ENCODE measurements around the gene NRCAM. TPM values are rescaled to one million over a fixed set of nuclear protein-coding genes. Genes with fewer than 3 reads are reported as not detected.

Gene NRCAM
- polyA plus RNA-seq, 1 donor (not counting 4 experiments of a cell fraction or from before 2014, with no cell fraction given), result 4.0 TPM

DNA sequence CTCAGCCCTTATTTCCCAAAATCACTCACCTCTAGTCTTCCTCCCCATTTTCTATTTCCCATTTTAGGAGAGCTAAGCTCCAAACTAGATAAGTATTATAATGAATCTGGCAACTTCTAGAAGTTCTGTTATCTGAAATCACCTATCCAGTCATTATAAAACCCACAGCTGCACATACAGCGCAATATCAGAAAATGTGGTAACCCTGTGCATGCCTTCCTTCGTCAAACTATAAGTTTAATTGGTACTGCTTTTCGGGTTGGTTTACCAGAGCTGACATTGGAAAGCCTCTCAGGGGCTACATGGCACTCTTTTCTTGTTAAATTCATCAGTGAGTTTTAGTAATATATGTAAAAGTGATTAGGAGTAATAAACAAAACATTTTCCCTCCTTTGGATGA, 327.7 kb downstream of the NRCAM start:
- no peak overlapping the region for H3K27ac ChIP-seq (ENCODE audit: control insufficient read depth, insufficient read depth, low read length)
- no peaks in the 10 kb centered on the region for H3K9me3 ChIP-seq (ENCODE audit: control insufficient read depth, low read depth, low read length)
- no peaks in the 10 kb centered on the region for H3K27me3 ChIP-seq (ENCODE audit: control insufficient read depth, extremely low read depth, insufficient read depth, low read length)
- no peak overlapping the region for H2AFZ ChIP-seq (ENCODE audit: control insufficient read depth, low read length)
- H3K79me2 ChIP-seq (ENCODE audit: control insufficient read depth, insufficient read depth, low read length), result no peaks in the 10 kb centered on the region
- H3K9ac ChIP-seq (ENCODE audit: control insufficient read depth, extremely low read depth, insufficient read depth, low read length), result no peak overlapping the region
- H3K9me1 ChIP-seq (ENCODE audit: control insufficient read depth, extremely low read depth, insufficient read depth, low read length), result no peaks in the 10 kb centered on the region
- DNase-seq (ENCODE audit: low read depth, low spot score) (no peak), FAIRE-seq (no peak)
- TF ChIP-seq, protein P1, sequence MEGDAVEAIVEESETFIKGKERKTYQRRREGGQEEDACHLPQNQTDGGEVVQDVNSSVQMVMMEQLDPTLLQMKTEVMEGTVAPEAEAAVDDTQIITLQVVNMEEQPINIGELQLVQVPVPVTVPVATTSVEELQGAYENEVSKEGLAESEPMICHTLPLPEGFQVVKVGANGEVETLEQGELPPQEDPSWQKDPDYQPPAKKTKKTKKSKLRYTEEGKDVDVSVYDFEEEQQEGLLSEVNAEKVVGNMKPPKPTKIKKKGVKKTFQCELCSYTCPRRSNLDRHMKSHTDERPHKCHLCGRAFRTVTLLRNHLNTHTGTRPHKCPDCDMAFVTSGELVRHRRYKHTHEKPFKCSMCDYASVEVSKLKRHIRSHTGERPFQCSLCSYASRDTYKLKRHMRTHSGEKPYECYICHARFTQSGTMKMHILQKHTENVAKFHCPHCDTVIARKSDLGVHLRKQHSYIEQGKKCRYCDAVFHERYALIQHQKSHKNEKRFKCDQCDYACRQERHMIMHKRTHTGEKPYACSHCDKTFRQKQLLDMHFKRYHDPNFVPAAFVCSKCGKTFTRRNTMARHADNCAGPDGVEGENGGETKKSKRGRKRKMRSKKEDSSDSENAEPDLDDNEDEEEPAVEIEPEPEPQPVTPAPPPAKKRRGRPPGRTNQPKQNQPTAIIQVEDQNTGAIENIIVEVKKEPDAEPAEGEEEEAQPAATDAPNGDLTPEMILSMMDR (optimal IDR thresholded peaks at IDR 0.05 in 1 of 3, IDR thresholded peaks at IDR 0.05 in 1 of 3, conservative IDR thresholded peaks at IDR 0.05 in 1 of 3; ENCODE audit: extremely low read depth in 1 of 3, insufficient read depth in 2 of 3, low read length in 3 of 3), result no peak
- no peak for TF ChIP-seq EZH2 (IDR thresholded peaks at IDR 0.05; ENCODE audit: low read length)
- dilution Hi-C loops (cut with MboI; ENCODE audit: extremely low pct_ligation_motif_present, low sequenced_read_pairs), result no loop called here
- H4K20me1 ChIP-seq (ENCODE audit: control insufficient read depth, extremely low read depth, insufficient read depth, low read length), result no peaks in the 10 kb centered on the region
- H3K36me3 ChIP-seq (ENCODE audit: control insufficient read depth in 2 of 2, extremely low read depth in 1 of 2, insufficient read depth in 2 of 2, low read length in 2 of 2), result no peaks in the 10 kb centered on the region
- no peak overlapping the region for H3K4me3 ChIP-seq (ENCODE audit: control insufficient read depth in 2 of 3, extremely low read depth in 1 of 3, insufficient read depth in 2 of 3, low read depth in 1 of 3, low read length in 3 of 3)
- H3K4me1 ChIP-seq (ENCODE audit: control insufficient read depth, extremely low read depth, insufficient read depth, low read length), result peaks cover 54% of the 10 kb centered on the region
- no peak overlapping the region for H3K4me2 ChIP-seq (ENCODE audit: control insufficient read depth, extremely low read depth, insufficient read depth, low read depth, low read length)

DNA sequence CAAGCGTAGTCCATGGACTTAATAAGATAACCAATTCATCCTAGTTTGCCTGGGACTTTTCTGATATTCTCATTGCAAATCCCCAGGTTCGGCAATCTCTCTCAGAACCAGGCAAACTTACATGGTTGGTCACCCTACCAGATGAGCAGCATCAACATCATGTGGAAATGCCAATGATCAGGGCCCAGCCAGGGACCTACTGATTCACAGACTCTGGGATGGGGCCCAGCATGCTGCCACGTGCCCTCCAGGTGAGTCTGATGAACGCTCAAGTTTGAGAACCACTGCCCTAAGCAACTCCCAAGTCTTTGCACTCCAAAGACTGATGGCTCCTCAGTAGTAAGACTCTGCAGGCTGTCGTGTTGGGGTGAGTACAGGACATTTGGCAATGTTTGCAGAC, 328.8 kb downstream of the NRCAM start:
- Histone ChIP-seq H3K4me2 (ENCODE audit: control insufficient read depth, extremely low read depth, insufficient read depth, low read depth, low read length) (peak overlapping the region; percentile 13), H3K4me3 (ENCODE audit: control insufficient read depth in 2 of 3, extremely low read depth in 1 of 3, insufficient read depth in 2 of 3, low read depth in 1 of 3, low read length in 3 of 3) (no peak overlapping the region), H3K27ac (ENCODE audit: control insufficient read depth, insufficient read depth, low read length) (no peak overlapping the region), H3K9me3 (ENCODE audit: control insufficient read depth, low read depth, low read length) (no peaks in the 10 kb centered on the region), H3K9ac (ENCODE audit: control insufficient read depth, extremely low read depth, insufficient read depth, low read length) (no peak overlapping the region), H3K4me1 (ENCODE audit: control insufficient read depth, extremely low read depth, insufficient read depth, low read length) (peaks cover 45% of the 10 kb centered on the region), H3K36me3 (ENCODE audit: control insufficient read depth in 2 of 2, extremely low read depth in 1 of 2, insufficient read depth in 2 of 2, low read length in 2 of 2) (no peaks in the 10 kb centered on the region), H3K79me2 (ENCODE audit: control insufficient read depth, insufficient read depth, low read length) (no peaks in the 10 kb centered on the region), H3K9me1 (ENCODE audit: control insufficient read depth, extremely low read depth, insufficient read depth, low read length) (no peaks in the 10 kb centered on the region), H4K20me1 (ENCODE audit: control insufficient read depth, extremely low read depth, insufficient read depth, low read length) (no peaks in the 10 kb centered on the region), H3K27me3 (ENCODE audit: control insufficient read depth, extremely low read depth, insufficient read depth, low read length) (no peaks in the 10 kb centered on the region), H2AFZ (ENCODE audit: control insufficient read depth, low read length) (no peak overlapping the region)
- dilution Hi-C loops (cut with MboI; ENCODE audit: extremely low pct_ligation_motif_present, low sequenced_read_pairs), result no loop called here
- FAIRE-seq (no peak), DNase-seq (ENCODE audit: low read depth, low spot score) (peak; percentile 28)
- TF ChIP-seq, protein P1 (optimal IDR thresholded peaks at IDR 0.05 in 1 of 3, IDR thresholded peaks at IDR 0.05 in 1 of 3, conservative IDR thresholded peaks at IDR 0.05 in 1 of 3; ENCODE audit: extremely low read depth in 1 of 3, insufficient read depth in 2 of 3, low read length in 3 of 3), result no peak
- TF ChIP-seq EZH2 (IDR thresholded peaks at IDR 0.05; ENCODE audit: low read length), result no peak

All from keratinocyte (primary cell).